ENCODE measurements around the gene SPON1. TPM values are rescaled to one million over a fixed set of nuclear protein-coding genes. Genes with fewer than 3 reads are reported as not detected.

SPON1 gene
- total RNA-seq, 1 donor from 2014 or later = 0.16 TPM

DNA sequence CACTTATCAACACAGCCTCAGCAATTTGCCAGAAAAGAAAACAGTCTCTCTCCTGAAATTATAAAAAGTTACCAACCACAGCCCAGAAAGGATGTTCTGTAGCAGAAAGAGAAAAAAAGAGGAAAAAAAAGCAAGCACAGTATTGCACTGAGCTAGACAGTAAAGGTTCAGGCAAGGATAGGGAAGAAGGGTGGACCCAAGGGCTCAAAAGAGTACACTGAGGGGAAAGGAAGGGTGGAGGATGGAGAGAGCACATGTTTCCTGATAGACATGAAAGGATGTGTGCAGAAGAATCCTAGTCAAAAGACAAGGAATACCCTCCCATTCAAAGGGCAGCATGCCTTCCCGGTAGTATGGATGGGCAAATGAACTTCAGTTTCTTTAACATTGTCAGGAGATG lies 337.4 kb downstream of the SPON1 start:
- no peak overlapping the region for H3K4me3 Mint-ChIP-seq (ENCODE audit: low read depth)
- no peak for DNase-seq (ENCODE audit: low spot score)
- no peaks in the 10 kb centered on the region for H3K9me3 Mint-ChIP-seq
- H3K36me3 Mint-ChIP-seq (ENCODE audit: low read depth) = no peaks in the 10 kb centered on the region
- no peak overlapping the region for H3K27ac Mint-ChIP-seq
- H3K27me3 Mint-ChIP-seq (ENCODE audit: low read depth) = no peaks in the 10 kb centered on the region
- intact Hi-C loops (cut with micrococcal nuclease) = loop anchor here (2.0 to 5.0 kb wide), 3 partner anchors 77 to 155 kb away; no protein-coding TSS in a partner anchor
- peaks cover 6% of the 10 kb centered on the region for H3K4me1 Mint-ChIP-seq (ENCODE audit: low read depth)

DNA sequence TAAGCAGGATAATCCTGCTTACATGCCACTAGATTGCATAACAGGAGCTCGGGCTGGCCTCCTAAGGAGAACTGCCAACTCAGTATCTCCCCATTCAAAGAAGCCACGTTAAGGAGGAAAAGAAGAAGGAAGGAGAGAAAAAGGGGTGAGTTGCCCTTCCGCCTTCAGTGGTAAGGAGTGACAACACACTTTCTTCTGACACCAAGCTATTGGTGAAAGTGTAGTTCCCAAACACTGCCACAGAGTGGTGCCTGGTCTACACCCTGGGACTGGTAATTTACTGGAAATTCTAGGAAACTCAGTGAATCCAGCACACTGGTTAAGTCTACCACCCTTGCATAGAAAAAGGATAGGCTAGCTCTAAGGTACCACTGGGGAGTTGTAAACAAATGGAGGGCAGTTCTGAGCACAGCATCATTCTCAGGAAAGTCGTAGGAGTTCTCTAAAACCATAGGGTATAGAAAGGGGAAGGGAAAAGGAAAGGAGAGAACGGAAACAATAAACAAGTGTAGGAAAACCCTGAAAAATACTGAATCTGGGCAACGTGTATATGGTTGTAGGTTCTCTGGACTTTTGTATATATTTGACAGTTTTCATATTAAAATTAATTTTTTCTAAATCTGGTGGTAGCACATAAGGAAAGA lies 338.3 kb downstream of the SPON1 start:
- Mint-ChIP-seq H3K9me3 (no peaks in the 10 kb centered on the region), H3K4me3 (ENCODE audit: low read depth) (no peak overlapping the region), H3K27ac (no peak overlapping the region), H3K27me3 (ENCODE audit: low read depth) (no peaks in the 10 kb centered on the region), H3K36me3 (ENCODE audit: low read depth) (no peaks in the 10 kb centered on the region), H3K4me1 (ENCODE audit: low read depth) (peaks cover 6% of the 10 kb centered on the region)
- intact Hi-C loops (cut with micrococcal nuclease) = loop anchor here (2.0 to 5.0 kb wide), 3 partner anchors 77 to 154 kb away; no protein-coding TSS in a partner anchor
- DNase-seq (ENCODE audit: low spot score) = peak; percentile 31

DNA sequence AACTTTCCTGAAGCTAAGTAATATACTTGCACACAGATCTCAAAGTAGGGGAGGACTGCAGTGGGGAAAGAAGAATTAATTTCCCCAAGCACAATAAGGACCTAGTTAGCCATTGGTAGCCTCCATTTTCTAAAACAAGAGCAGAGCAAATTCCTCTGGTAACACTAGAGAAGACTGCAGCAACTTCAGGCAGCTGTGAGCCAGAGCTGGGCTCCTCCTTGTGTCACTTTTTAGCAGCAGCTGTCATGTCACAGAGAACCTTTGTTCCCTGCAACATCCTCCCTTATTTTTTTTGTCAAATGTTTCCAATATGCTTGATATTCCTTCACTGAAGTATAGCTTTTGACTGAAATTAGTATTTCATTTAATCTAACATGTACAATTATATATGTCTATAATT lies 342.1 kb downstream of the SPON1 start:
- Mint-ChIP-seq H3K36me3 (ENCODE audit: low read depth) (no peaks in the 10 kb centered on the region), H3K4me1 (ENCODE audit: low read depth) (peaks cover 6% of the 10 kb centered on the region), H3K27ac (no peak overlapping the region), H3K4me3 (ENCODE audit: low read depth) (no peak overlapping the region), H3K27me3 (ENCODE audit: low read depth) (no peaks in the 10 kb centered on the region), H3K9me3 (no peaks in the 10 kb centered on the region)
- DNase-seq (ENCODE audit: low spot score) = no peak
- intact Hi-C loops (cut with micrococcal nuclease) = loop anchor here (5.0 kb wide), 1 partner anchor 73 kb away; no protein-coding TSS in a partner anchor

DNA sequence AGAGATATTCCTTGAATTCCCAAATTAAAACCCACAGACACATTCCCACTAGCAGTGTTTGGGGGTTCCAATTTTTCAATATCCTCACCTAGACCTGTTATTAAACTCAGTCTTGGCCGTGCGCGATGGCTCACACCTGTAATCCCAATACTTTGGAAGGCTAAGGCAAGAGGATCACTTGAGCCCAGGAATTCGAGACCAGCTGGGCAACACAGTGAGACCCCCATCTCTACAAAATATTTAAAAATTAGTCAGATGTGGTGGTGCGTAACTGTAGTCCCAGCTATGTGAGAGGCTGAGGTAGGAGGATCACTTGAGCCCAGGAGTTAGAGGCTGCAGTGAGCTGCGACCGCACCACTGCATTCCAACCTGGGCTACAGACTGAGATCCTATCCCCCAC lies 343.1 kb downstream of the SPON1 start:
- H3K27ac Mint-ChIP-seq = no peak overlapping the region
- intact Hi-C loops (cut with micrococcal nuclease) = loop anchor here (5.0 kb wide), 1 partner anchor 52 kb away; the partner anchor contains the start of gene RRAS2
- H3K9me3 Mint-ChIP-seq = no peaks in the 10 kb centered on the region

GRCh38 chr11:14306481-14306880 lies 344.0 kb downstream of the SPON1 start:
- peaks cover 8% of the 10 kb centered on the region for H3K4me1 Mint-ChIP-seq (ENCODE audit: low read depth)
- intact Hi-C loops (cut with micrococcal nuclease) = loop anchor here (5.0 kb wide), 1 partner anchor 51 kb away; the partner anchor contains the start of gene RRAS2
- H3K9me3 Mint-ChIP-seq = no peaks in the 10 kb centered on the region
- no peak overlapping the region for H3K4me3 Mint-ChIP-seq (ENCODE audit: low read depth)
- DNase-seq (ENCODE audit: low spot score) = no peak
- H3K27ac Mint-ChIP-seq = no peak overlapping the region
- no peaks in the 10 kb centered on the region for H3K36me3 Mint-ChIP-seq (ENCODE audit: low read depth)
- H3K27me3 Mint-ChIP-seq (ENCODE audit: low read depth) = no peaks in the 10 kb centered on the region

More for the DNA sequence above, 343.1 kb downstream of the SPON1 start:
- peaks cover 6% of the 10 kb centered on the region for H3K4me1 Mint-ChIP-seq (ENCODE audit: low read depth)
- no peaks in the 10 kb centered on the region for H3K27me3 Mint-ChIP-seq (ENCODE audit: low read depth)
- no peak overlapping the region for H3K4me3 Mint-ChIP-seq (ENCODE audit: low read depth)
- H3K36me3 Mint-ChIP-seq (ENCODE audit: low read depth) = no peaks in the 10 kb centered on the region
- DNase-seq (ENCODE audit: low spot score) = no peak

GRCh38 chr11:14308114-14308896 lies 345.8 kb downstream of the SPON1 start:
- intact Hi-C loops (cut with micrococcal nuclease) = loop anchor here (5.0 kb wide), 1 partner anchor 49 kb away; the partner anchor contains the start of gene RRAS2
- Mint-ChIP-seq H3K36me3 (ENCODE audit: low read depth) (no peaks in the 10 kb centered on the region), H3K9me3 (no peaks in the 10 kb centered on the region), H3K4me1 (ENCODE audit: low read depth) (peaks cover 11% of the 10 kb centered on the region), H3K27me3 (ENCODE audit: low read depth) (no peaks in the 10 kb centered on the region), H3K4me3 (ENCODE audit: low read depth) (no peak overlapping the region), H3K27ac (no peak overlapping the region)
- DNase-seq (ENCODE audit: low spot score) = no peak

DNA sequence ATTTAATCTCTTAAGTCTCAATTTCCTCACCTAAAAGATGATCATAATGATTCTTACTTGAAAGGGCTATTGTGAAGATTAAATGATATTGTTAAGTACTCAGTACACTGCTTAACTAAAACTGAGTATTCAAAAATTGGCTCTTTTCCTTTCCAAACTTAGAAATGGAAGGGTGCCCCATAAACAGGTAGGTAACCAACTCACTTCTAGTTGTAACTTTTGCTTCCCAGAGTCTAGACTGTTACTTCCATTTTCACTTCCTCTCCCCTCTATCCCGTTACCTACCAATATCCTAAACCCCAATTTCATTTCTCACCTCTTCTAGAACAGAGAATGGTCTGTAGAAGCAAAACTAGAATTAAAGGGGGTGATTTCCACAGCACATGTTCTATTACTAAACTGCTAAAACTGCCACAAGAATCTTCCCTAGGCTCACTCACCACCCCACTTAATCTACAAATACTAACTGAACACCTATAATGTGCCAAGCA lies 346.4 kb downstream of the SPON1 start:
- H3K27ac Mint-ChIP-seq = no peak overlapping the region
- no peaks in the 10 kb centered on the region for H3K27me3 Mint-ChIP-seq (ENCODE audit: low read depth)
- no peaks in the 10 kb centered on the region for H3K9me3 Mint-ChIP-seq
- H3K4me1 Mint-ChIP-seq (ENCODE audit: low read depth) = peaks cover 14% of the 10 kb centered on the region
- DNase-seq (ENCODE audit: low spot score) = no peak
- H3K4me3 Mint-ChIP-seq (ENCODE audit: low read depth) = no peak overlapping the region
- H3K36me3 Mint-ChIP-seq (ENCODE audit: low read depth) = no peaks in the 10 kb centered on the region
- intact Hi-C loops (cut with micrococcal nuclease) = loop anchor here (5.0 kb wide), 1 partner anchor 48 kb away; the partner anchor contains the start of gene RRAS2

DNA sequence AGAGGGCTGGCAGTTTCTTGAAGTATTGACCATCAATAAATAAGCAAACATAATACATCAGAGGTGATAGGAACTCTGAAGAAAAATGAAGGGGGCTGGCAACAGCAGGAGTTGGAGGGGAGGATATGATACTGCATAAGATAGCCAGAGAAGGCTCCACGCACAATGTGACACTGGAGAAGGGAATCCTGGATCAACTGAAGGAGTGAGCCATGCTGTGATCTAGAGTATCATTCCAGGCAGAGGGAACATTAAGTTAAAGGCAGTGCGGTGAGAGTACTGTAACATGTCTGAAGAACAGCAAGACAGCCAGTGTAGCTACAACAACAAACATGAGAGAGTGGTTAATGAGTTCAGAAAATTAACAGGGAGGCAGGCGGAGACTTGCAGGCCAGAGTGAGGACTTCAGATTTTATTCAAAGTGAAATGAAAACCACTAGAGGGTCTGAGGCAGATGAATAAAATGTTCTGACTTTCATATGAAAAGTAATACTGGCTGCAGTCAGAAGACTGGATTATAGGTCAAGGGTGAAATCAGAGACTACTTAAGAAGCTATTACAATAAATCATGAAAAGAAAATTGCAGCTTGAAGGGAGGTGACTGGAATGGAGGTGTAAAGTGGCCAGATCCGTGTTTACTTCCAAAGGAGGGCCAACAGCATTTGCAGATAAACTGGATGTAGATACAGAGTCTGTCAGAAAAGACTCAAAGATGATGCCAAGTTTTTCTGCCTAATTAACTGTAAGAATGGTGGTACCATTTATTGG lies 347.1 kb downstream of the SPON1 start:
- no peak overlapping the region for H3K4me3 Mint-ChIP-seq (ENCODE audit: low read depth)
- DNase-seq (ENCODE audit: low spot score) = no peak
- no peak overlapping the region for H3K27ac Mint-ChIP-seq
- intact Hi-C loops (cut with micrococcal nuclease) = loop anchor here (5.0 kb wide), 1 partner anchor 48 kb away; the partner anchor contains the start of gene RRAS2
- H3K9me3 Mint-ChIP-seq = no peaks in the 10 kb centered on the region
- peaks cover 17% of the 10 kb centered on the region for H3K4me1 Mint-ChIP-seq (ENCODE audit: low read depth)
- H3K36me3 Mint-ChIP-seq (ENCODE audit: low read depth) = no peaks in the 10 kb centered on the region
- H3K27me3 Mint-ChIP-seq (ENCODE audit: low read depth) = no peaks in the 10 kb centered on the region

GRCh38 chr11:14310679-14311078 lies 348.2 kb downstream of the SPON1 start:
- Mint-ChIP-seq H3K27ac (no peak overlapping the region), H3K9me3 (no peaks in the 10 kb centered on the region), H3K4me3 (ENCODE audit: low read depth) (no peak overlapping the region), H3K4me1 (ENCODE audit: low read depth) (peaks cover 20% of the 10 kb centered on the region), H3K36me3 (ENCODE audit: low read depth) (no peaks in the 10 kb centered on the region), H3K27me3 (ENCODE audit: low read depth) (no peaks in the 10 kb centered on the region)
- intact Hi-C loops (cut with micrococcal nuclease) = no loop called here
- no peak for DNase-seq (ENCODE audit: low spot score)

GRCh38 chr11:14312736-14313438 lies 350.4 kb downstream of the SPON1 start:
- H3K9me3 Mint-ChIP-seq = no peaks in the 10 kb centered on the region
- H3K27me3 Mint-ChIP-seq (ENCODE audit: low read depth) = no peaks in the 10 kb centered on the region
- intact Hi-C loops (cut with micrococcal nuclease) = no loop called here
- DNase-seq (ENCODE audit: low spot score) = no peak
- no peak overlapping the region for H3K27ac Mint-ChIP-seq
- H3K4me3 Mint-ChIP-seq (ENCODE audit: low read depth) = no peak overlapping the region
- peaks cover 25% of the 10 kb centered on the region for H3K4me1 Mint-ChIP-seq (ENCODE audit: low read depth)
- H3K36me3 Mint-ChIP-seq (ENCODE audit: low read depth) = peaks cover 5% of the 10 kb centered on the region

- intact Hi-C loops (cut with micrococcal nuclease) = no loop called here
- DNase-seq (ENCODE audit: low spot score) = no peak
- Mint-ChIP-seq H3K27ac (no peak overlapping the region), H3K9me3 (no peaks in the 10 kb centered on the region), H3K4me3 (ENCODE audit: low read depth) (no peak overlapping the region), H3K27me3 (ENCODE audit: low read depth) (no peaks in the 10 kb centered on the region), H3K4me1 (ENCODE audit: low read depth) (peaks cover 29% of the 10 kb centered on the region), H3K36me3 (ENCODE audit: low read depth) (peaks cover 5% of the 10 kb centered on the region)
Observed at GRCh38 chr11:14314127-14314526, 351.6 kb downstream of the SPON1 start.

DNA sequence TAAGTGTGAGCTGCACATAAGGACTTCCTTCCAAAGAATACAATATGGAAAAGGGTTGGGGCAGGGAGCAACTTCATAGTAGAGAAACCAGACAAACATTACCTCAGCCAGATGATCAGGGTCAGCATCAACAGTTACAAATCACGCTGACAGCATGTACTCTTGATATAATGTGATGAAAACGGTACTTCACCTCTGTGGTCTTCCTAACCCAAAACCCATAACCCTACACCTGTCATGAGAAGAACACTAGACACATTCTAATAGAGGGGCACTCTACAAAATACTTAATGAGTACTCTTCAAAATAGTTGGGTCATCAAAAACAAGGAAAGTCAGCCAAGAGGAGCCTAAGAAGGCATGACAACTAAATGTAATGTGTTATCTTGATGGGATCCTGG lies 352.6 kb downstream of the SPON1 start:
- intact Hi-C loops (cut with micrococcal nuclease) = no loop called here
- Mint-ChIP-seq H3K4me3 (ENCODE audit: low read depth) (no peak overlapping the region), H3K4me1 (ENCODE audit: low read depth) (peaks cover 36% of the 10 kb centered on the region), H3K27ac (no peak overlapping the region), H3K36me3 (ENCODE audit: low read depth) (peaks cover 5% of the 10 kb centered on the region), H3K9me3 (no peaks in the 10 kb centered on the region), H3K27me3 (ENCODE audit: low read depth) (no peaks in the 10 kb centered on the region)
- no peak for DNase-seq (ENCODE audit: low spot score)

Measured in activated T-helper 2 cell treated with anti-CD3 and anti-CD28 coated beads, Interferon-gamma antibody, Interleukin-2, Interleukin-4, amounts not matched to agents 10 μg/mL and 5 μg/mL and 100 μg/mL, durations not matched to agents 14 hours and 24 hours and 36 hours (primary cell).